Liver (tissue), 9 donors: ENCODE data around the gene MYLK2. TPM values are rescaled to one million over a fixed set of nuclear protein-coding genes. Genes with fewer than 3 reads are reported as not detected.

Experiments
- DNase-seq: peaks from one replicate; pipeline ENCODE4 v3.0.0-alpha.2; 2017; ENCODE audit warnings: low spot score
- H3K27ac ChIP-seq, 2 donors: one replicate each; pipeline ENCODE4 v1.7.0; 2013; ENCODE audit warnings: inconsistent platforms in 2 of 2, low read length in 2 of 2, control low read depth in 1 of 2, low read depth in 1 of 2, mild to moderate bottlenecking in 1 of 2
- H3K27me3 ChIP-seq, 4 donors: one replicate each; pipeline versions ENCODE4 v1.6.1 to v1.7.0; 2013; ENCODE audit warnings: low read length in 3 of 4, inconsistent platforms in 1 of 4, mild to moderate bottlenecking in 1 of 4, moderate library complexity in 1 of 4; ENCODE audit not compliant: control insufficient read depth in 4 of 4, insufficient read depth in 4 of 4
- H3K36me3 ChIP-seq, 4 donors: one replicate each; pipeline versions ENCODE4 v1.6.1 to v1.7.0; 2013; ENCODE audit warnings: low read length in 3 of 4, mild to moderate bottlenecking in 3 of 4, low read depth in 1 of 4, moderate library complexity in 1 of 4; ENCODE audit not compliant: control insufficient read depth in 4 of 4, insufficient read depth in 3 of 4
- H3K4me1 ChIP-seq, 4 donors: one replicate each; pipeline versions ENCODE4 v1.6.1 to v1.7.0; 2013; ENCODE audit warnings: low read length in 3 of 4, mild to moderate bottlenecking in 3 of 4, moderate library complexity in 1 of 4; ENCODE audit not compliant: control insufficient read depth in 4 of 4, insufficient read depth in 4 of 4
- H3K4me3 ChIP-seq, 3 donors: one replicate each; pipeline versions ENCODE4 v1.6.1 to v1.7.0; 2013; ENCODE audit warnings: low read length in 3 of 3, control low read depth in 1 of 3, low read depth in 1 of 3, mild to moderate bottlenecking in 1 of 3
- H3K9ac ChIP-seq, 2 donors: one replicate each; pipeline ENCODE4 v1.7.0; 2013; ENCODE audit warnings: low read length in 2 of 2, mild to moderate bottlenecking in 2 of 2, moderate library complexity in 2 of 2, control low read depth in 1 of 2, low read depth in 1 of 2
- H3K9me3 ChIP-seq, 4 donors: one replicate each; pipeline versions ENCODE4 v1.6.1 to v1.7.0; 2013; ENCODE audit warnings: low read length in 3 of 4; ENCODE audit not compliant: control insufficient read depth in 4 of 4
- ATF3 ChIP-seq: IDR thresholded peaks from 2 replicates; pipeline ENCODE4 v1.6.1; 2016; ENCODE audit warnings: antibody characterized with exemption
- CTCF ChIP-seq: fragments of 150-350 bp; IDR thresholded peaks from 2 replicates; pipeline ENCODE4 v1.5.1; 2017; ENCODE audit warnings: improper control_type of control experiment, low read depth, low read length; ENCODE audit not compliant: missing input control
- EGR1 ChIP-seq, 2 donors: IDR thresholded peaks; 2 replicates each; pipeline ENCODE4 v1.6.1; 2016 to 2018; ENCODE audit warnings: antibody characterized with exemption in 2 of 2, low read depth in 2 of 2
- FOXA1 ChIP-seq: IDR thresholded peaks from 2 replicates; pipeline ENCODE4 v1.6.1; 2016; ENCODE audit warnings: antibody characterized with exemption
- FOXA2 ChIP-seq: IDR thresholded peaks from 2 replicates; pipeline ENCODE4 v1.6.1; 2016; ENCODE audit warnings: antibody characterized with exemption
- GABPA ChIP-seq, 2 donors: IDR thresholded peaks in 1 of 2; conservative IDR thresholded peaks in 1 of 2; 2 replicates each; pipeline ENCODE4 v1.6.1; 2016; ENCODE audit warnings: antibody characterized with exemption in 2 of 2, mild to moderate bottlenecking in 1 of 2, moderate library complexity in 1 of 2
- HNF4A ChIP-seq, 2 donors: conservative IDR thresholded peaks; 2 replicates each; pipeline ENCODE4 v1.6.1; 2016; ENCODE audit warnings: antibody characterized with exemption in 2 of 2, mild to moderate bottlenecking in 2 of 2
- HNF4G ChIP-seq: IDR thresholded peaks from 2 replicates; pipeline ENCODE4 v1.6.1; 2016; ENCODE audit warnings: antibody characterized with exemption
- JUND ChIP-seq, 2 donors: IDR thresholded peaks; 2 replicates each; pipeline ENCODE4 v1.6.1; 2016; ENCODE audit warnings: antibody characterized with exemption in 2 of 2
- MAX ChIP-seq: IDR thresholded peaks from 2 replicates; pipeline ENCODE4 v1.6.1; 2016; ENCODE audit warnings: antibody characterized with exemption
- NR2F2 ChIP-seq: IDR thresholded peaks from 2 replicates; pipeline ENCODE4 v1.6.1; 2016; ENCODE audit warnings: antibody characterized with exemption
- RAD21 ChIP-seq, 2 donors: IDR thresholded peaks; 2 replicates each; pipeline ENCODE4 v1.6.1; 2016; ENCODE audit warnings: antibody characterized with exemption in 2 of 2, mild to moderate bottlenecking in 2 of 2
- REST ChIP-seq: IDR thresholded peaks from 2 replicates; pipeline ENCODE4 v1.6.1; 2016; ENCODE audit warnings: antibody characterized with exemption, mild to moderate bottlenecking
- RXRA ChIP-seq, 2 donors: IDR thresholded peaks; 2 replicates each; pipeline ENCODE4 v1.6.1; 2017 to 2018; ENCODE audit warnings: antibody characterized with exemption in 2 of 2, mild to moderate bottlenecking in 1 of 2
- SP1 ChIP-seq: IDR thresholded peaks from 2 replicates; pipeline ENCODE4 v1.6.1; 2018; ENCODE audit warnings: antibody characterized with exemption, mild to moderate bottlenecking
- TAF1 ChIP-seq: conservative IDR thresholded peaks from 2 replicates; pipeline ENCODE4 v1.6.1; 2016; ENCODE audit warnings: antibody characterized with exemption, mild to moderate bottlenecking
- YY1 ChIP-seq: IDR thresholded peaks from 2 replicates; pipeline ENCODE4 v1.6.1; 2016; ENCODE audit warnings: antibody characterized with exemption, mild to moderate bottlenecking
- WGBS: extraction: QIAGEN DNeasy Blood & Tissue Kit; methylation state at CpG from one replicate; pipeline ENCODE4 v1.1.7; 2013; 5-methylcytosine and 5-hydroxymethylcytosine counted together
- polyA plus RNA-seq, 2 donors: library from polyadenylated mRNA; stranded (reverse) in 1 of 2; unstranded in 1 of 2; fragments of 200-250 nt in 1 of 2; fragments of >200 nt in 1 of 2; fragmentation: Nextera tagmentation in 1 of 2; extraction: Ambion mirVana in 1 of 2; gene quantifications; one replicate each; pipeline versions ENCODE4 v1.2.1 to v1.2.3, GENCODE V29; 2013 to 2015
- total RNA-seq, 2 donors: library from RNA; depleted of rRNA; stranded (reverse); fragments of >200 nt; gene quantifications; one replicate each; pipeline ENCODE4 v1.2.3, GENCODE V29; 2014
- TF ChIP-seq, protein P1 (sequence below): IDR thresholded peaks from 2 replicates; pipeline ENCODE4 v1.6.1; 2016; ENCODE audit warnings: antibody characterized with exemption
- donor health status: healthy.
- donor health status: healthy.
- donor health status: healthy.
- donor health status: healthy.
- donor health status: healthy.

MYLK2 gene
- total and polyA plus RNA-seq, 4 donors = 0.08 to 0.19 TPM; not detected in 2

- H3K4me1 ChIP-seq = no peaks in the 10 kb centered on the region
- no peaks in the 10 kb centered on the region for H3K27me3 ChIP-seq
- no peak overlapping the region for H3K4me3 ChIP-seq
- no peak for DNase-seq
- 89% methylated on average over 7 of the region's 7 CpGs for WGBS
- no peak for TF ChIP-seq YY1
- TF ChIP-seq HNF4G = no peak
- no peak for TF ChIP-seq JUND (IDR thresholded peaks at IDR 0.05)
- no peak for TF ChIP-seq SP1
- no peak overlapping the region for H3K27ac ChIP-seq
- H3K36me3 ChIP-seq = peaks cover 0 to 3% (median 0%) of the 10 kb centered on the region in 4 donors
- no peaks in the 10 kb centered on the region for H3K9me3 ChIP-seq
- no peak overlapping the region for H3K9ac ChIP-seq
Measured at GRCh38 chr20:31801508-31801907, 17.6 kb upstream of the MYLK2 start.

GRCh38 chr20:31803552-31804291 lies 15.4 kb upstream of the MYLK2 start:
- TF ChIP-seq SP1 = no peak
- TF ChIP-seq CTCF = no peak
- no peak for TF ChIP-seq HNF4A (conservative IDR thresholded peaks at IDR 0.05)
- no peak for TF ChIP-seq MAX
- no peak for TF ChIP-seq REST
- no peak for TF ChIP-seq RXRA (IDR thresholded peaks at IDR 0.05)
- TF ChIP-seq FOXA1 = no peak
- TF ChIP-seq, protein P1, sequence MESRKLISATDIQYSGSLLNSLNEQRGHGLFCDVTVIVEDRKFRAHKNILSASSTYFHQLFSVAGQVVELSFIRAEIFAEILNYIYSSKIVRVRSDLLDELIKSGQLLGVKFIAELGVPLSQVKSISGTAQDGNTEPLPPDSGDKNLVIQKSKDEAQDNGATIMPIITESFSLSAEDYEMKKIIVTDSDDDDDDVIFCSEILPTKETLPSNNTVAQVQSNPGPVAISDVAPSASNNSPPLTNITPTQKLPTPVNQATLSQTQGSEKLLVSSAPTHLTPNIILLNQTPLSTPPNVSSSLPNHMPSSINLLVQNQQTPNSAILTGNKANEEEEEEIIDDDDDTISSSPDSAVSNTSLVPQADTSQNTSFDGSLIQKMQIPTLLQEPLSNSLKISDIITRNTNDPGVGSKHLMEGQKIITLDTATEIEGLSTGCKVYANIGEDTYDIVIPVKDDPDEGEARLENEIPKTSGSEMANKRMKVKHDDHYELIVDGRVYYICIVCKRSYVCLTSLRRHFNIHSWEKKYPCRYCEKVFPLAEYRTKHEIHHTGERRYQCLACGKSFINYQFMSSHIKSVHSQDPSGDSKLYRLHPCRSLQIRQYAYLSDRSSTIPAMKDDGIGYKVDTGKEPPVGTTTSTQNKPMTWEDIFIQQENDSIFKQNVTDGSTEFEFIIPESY = no peak
- no peak for TF ChIP-seq EGR1 (IDR thresholded peaks at IDR 0.05; ENCODE audit: low read depth in 2 of 2)
- TF ChIP-seq ATF3 = no peak
- no peak for TF ChIP-seq JUND (IDR thresholded peaks at IDR 0.05)
- no peak for TF ChIP-seq YY1
- TF ChIP-seq GABPA (IDR thresholded peaks at IDR 0.05 in 1 of 2, conservative IDR thresholded peaks at IDR 0.05 in 1 of 2) = no peak
- TF ChIP-seq FOXA2 = no peak
- TF ChIP-seq HNF4G = no peak
- no peak for TF ChIP-seq RAD21 (IDR thresholded peaks at IDR 0.05)
- no peak for TF ChIP-seq NR2F2
- no peak for TF ChIP-seq TAF1
- H3K36me3 ChIP-seq = peaks cover 0 to 3% (median 0%) of the 10 kb centered on the region in 4 donors
- DNase-seq = no peak
- WGBS = 92% methylated on average over 7 of the region's 7 CpGs
- H3K4me1 ChIP-seq = no peaks in the 10 kb centered on the region
- no peaks in the 10 kb centered on the region for H3K27me3 ChIP-seq
- no peak overlapping the region for H3K9ac ChIP-seq
- no peak overlapping the region for H3K27ac ChIP-seq
- H3K9me3 ChIP-seq = no peaks in the 10 kb centered on the region
- no peak overlapping the region for H3K4me3 ChIP-seq
